HG03108 (cell line): ENCODE measurements around the gene PIP.
"Not testable (repeated sequence)": the region's sequence is repeated elsewhere in the genome, so short reads cannot be mapped to it uniquely, and the experiment has no call there.

Source experiments
- ATAC-seq: cut with Tn5 transposase; IDR thresholded peaks from one replicate; pipeline ENCODE4 v1.9.1; 2021; ENCODE audit warnings: moderate library complexity; ENCODE audit not compliant: unreplicated experiment

The PIP gene

GRCh38 chr7:143176128-143176527 lies 44.3 kb downstream of the PIP start:
- no peak for ATAC-seq

- ATAC-seq = no peak
These were observed 45.7 kb downstream of the PIP start for GRCh38 chr7:143177374-143178119.

GRCh38 chr7:143180771-143181170 lies 48.9 kb downstream of the PIP start:
- ATAC-seq = not testable (repeated sequence)

DNA sequence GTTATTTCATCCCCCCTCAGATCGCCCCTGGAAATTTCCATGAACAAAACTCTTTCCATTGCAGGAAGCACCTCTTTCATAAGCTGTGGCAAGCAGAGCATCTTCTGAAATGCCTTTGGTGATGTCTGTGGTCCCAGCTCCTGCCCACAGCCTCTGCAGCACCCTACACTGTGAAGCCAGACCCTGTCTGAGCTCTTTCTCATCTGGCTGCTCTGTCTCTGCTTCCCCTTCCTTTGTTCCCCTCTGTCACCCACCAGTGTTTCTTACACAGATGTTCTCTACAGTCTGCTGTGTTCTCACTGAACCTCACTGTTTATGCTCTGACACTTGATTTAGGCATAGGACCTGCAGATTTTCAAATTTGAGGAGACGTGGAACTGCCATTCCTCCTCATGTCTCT lies 49.5 kb downstream of the PIP start:
- ATAC-seq = no peak

DNA sequence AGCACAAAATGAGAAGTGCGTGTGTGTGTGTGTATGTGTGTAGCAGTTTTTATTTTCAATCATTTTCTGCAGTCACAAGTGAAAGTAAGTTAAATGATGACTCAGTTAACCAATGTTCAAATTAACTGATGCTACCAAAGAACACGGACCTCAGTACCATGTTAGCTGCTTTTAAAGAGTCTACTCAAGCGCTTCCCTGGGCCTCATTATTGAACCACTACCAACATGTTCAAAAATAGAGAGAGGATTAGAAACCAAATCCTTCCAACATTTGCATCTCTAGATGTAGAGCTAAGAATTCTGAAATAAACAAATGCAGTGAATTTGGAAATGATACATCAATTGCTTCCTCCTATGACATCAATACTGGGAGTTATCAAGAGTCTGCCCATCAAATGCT lies 51.1 kb downstream of the PIP start, which contains the start of gene TAS2R39:
Gene TAS2R39, plus strand, starts transcription at position 396 of the 400 bp plus-strand sequence. Its CDS starts 0 bp downstream, at position 396.
- ATAC-seq = no peak

- no peak for ATAC-seq
These were observed 53.7 kb downstream of the PIP start for GRCh38 chr7:143185551-143185950.

DNA sequence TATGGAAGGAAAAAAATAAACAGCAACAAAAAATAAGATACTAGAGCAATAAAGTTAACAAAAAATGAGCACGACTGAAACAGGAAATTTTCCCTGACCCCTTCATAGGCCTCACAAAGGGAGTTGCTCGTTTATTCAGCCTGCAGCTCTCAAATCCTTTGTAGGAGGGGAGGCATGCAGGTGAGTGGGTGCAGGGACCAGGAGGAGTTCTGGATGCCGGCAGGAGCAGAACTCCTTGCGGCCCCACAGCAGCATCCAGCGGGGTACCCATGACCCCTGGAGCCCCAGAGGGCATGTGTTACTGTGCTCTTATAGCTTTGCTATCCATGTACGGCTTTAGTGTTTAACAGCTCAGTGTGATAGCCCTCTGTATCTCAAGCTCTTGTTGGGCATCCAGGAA lies 57.1 kb downstream of the PIP start:
- ATAC-seq = no peak
